DMS 273 treated with DMSO at 0.1 percent for 48 hours (cell line): ENCODE data around the gene MAP2K3.

Experiments used
- DNase-seq: peaks from one replicate; lab custom pipeline; 2025; lab: John Stamatoyannopoulos, UW

The MAP2K3 gene

DNA sequence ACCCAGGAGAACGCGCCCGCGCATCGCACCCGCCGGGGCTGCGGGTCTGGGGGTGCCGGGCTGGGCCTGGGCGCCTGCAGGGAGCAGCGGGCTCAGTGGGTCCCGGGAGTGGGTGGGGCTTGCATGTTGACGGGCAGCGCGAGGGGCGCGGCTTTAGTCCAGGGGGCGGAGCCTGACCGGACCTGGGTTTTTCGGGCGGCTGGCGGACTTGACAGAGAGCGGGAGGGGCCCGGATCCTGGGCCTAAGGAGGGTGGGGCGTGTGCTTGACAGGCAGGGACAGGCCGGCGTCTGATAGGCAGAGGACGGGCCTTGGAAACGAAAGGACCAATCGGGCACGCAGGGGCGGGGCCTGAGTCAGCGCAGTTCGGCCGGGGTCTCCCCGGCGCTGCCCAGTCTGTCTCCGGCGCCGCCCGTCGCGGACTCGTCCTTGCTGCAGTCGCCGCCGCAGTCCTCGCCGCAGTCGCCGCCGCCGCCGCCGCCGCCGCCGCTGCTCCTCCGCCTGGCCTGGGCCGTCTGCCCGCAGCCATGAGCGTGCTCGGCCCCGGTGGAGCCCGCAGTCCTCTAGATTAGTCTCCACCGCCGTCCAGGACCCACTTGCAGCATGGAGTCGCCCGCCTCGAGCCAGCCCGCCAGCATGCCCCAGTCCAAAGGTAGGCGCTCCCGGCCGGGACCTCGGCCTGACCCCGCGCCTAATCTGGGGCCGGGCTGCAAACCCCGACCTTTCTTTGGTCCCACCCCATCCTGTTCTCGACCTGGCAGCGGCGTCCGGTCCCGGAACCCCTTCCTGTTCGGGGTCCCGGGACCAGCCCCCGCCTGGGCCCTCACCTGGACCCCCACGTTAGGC, at the start of gene MAP2K3:
Gene MAP2K3, plus strand, starts transcription at position 393 of the 845 bp plus-strand sequence. Its CDS starts 210 bp downstream, at position 603.
- DNase-seq: peak; percentile 93

- DNase-seq: no peak
These were observed 48.6 kb upstream of the MAP2K3 start for GRCh38 chr17:21235921-21236320.

DNA sequence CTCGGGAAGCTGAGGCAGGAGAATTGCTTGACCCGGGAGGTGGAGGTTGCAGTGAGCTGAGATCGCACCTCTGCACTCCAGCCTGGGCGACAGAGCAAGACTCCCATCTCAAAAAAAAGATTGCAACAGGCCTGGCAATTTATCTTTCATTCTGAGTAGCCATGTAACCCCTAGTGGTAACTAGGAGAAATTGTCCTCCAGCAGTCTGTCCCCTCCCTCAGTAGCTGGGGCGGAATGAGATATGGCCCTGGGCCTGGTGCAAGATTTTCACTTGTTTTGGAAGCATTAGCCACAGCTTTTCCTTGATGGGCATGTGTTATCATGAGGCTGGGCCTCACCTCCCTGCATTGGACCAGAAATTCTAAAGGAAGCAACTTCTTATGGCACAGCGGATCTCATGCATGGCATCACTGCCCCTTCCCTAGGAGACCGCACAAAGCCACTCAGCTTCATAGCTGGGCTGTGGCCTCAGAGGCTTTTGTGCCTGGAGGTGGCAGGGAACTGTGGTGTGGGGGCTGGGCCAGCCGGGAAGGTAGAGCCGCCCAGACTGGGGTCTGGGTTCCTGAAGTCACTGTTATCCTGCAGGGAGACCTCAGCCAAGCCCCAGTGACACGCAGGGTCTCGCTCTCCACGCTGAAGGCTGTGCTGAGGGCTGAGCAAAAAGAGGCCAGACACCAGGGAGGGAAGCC, 44.7 kb upstream of the MAP2K3 start:
- no peak for DNase-seq

GRCh38 chr17:21240369-21241055, 44.0 kb upstream of the MAP2K3 start:
- no peak for DNase-seq

- DNase-seq: no peak
These were observed 42.9 kb upstream of the MAP2K3 start for GRCh38 chr17:21241564-21241963.

GRCh38 chr17:21242026-21242697, 42.3 kb upstream of the MAP2K3 start:
- DNase-seq: no peak

DNA sequence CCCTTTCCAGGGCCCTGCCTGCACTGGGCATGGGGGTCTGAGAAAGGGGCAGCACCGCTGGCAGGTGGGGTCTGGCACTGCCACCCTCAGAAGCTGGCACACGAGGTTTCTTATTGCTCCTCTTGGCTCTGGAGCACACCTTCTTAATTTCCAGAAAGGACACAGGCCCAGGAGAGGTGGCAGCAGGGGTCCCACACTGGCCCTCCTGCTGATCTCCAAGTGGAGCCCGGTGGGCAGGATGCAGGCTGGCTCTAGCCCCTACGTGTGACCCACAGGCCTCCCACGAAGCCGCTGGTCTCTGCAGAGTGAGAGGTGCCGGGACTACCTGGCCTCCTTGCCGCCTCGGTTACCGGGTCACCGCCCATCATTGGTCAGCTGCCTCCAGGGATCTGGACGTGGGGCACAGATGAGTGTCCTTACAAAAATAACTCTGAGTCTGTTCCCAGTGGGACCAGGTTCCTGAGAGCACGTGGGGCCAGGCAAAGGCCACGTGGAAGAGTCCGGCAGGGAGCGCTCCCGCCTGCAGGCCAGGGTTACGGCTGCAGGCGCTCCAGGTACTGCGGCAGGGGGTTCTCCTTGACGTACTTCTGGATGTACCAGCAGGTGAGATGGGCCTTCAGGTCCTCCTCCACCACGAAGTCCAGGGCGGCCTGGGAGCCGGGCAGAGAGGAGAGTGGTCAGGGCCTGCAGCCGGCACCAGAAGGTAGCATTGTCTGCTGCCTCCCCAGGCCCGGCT, 41.6 kb upstream of the MAP2K3 start:
- no peak for DNase-seq

GRCh38 chr17:21243516-21244303, 40.8 kb upstream of the MAP2K3 start:
- no peak for DNase-seq

GRCh38 chr17:21245639-21246084, 38.8 kb upstream of the MAP2K3 start:
- no peak for DNase-seq

- no peak for DNase-seq
These were observed 37.8 kb upstream of the MAP2K3 start for GRCh38 chr17:21246698-21247097.

DNA sequence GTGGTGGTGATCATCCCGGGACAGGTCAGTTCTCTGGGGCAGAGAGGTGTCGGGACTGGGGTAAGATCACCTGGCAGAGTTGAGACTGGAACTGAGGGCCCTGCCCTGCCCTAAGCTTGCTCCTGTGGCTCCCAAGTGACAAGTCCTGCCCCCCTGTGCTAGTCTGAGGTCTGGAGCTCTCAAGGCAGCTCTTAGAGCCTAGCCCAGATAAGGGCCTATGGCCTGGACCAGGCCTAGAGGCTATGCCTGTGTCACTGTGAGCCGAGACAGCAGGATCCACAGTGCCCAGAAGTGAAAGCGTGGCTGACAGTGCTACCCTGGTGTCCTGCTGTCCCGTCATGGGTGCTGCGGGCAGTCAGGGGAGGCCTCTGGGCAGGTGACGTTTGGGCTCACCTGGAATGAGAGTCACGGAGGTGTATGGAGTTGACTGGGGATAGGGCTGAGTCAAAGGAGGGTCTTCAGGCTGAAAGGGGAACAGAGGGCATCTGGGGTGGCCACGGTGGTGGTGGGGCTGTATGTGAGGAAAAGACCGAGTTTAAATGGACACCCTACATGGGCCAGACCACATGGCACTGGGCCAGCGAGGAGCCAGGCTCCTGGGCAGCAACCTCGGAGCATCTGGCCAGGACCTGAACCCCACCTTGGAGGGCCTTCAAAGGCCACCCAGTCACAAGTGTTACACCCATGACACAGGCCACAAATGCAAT, 36.8 kb upstream of the MAP2K3 start:
- DNase-seq: no peak

- DNase-seq: no peak
These were observed 36.0 kb upstream of the MAP2K3 start for GRCh38 chr17:21248500-21248899.

- DNase-seq: no peak
These were observed 35.3 kb upstream of the MAP2K3 start for GRCh38 chr17:21249086-21249795.

DNA sequence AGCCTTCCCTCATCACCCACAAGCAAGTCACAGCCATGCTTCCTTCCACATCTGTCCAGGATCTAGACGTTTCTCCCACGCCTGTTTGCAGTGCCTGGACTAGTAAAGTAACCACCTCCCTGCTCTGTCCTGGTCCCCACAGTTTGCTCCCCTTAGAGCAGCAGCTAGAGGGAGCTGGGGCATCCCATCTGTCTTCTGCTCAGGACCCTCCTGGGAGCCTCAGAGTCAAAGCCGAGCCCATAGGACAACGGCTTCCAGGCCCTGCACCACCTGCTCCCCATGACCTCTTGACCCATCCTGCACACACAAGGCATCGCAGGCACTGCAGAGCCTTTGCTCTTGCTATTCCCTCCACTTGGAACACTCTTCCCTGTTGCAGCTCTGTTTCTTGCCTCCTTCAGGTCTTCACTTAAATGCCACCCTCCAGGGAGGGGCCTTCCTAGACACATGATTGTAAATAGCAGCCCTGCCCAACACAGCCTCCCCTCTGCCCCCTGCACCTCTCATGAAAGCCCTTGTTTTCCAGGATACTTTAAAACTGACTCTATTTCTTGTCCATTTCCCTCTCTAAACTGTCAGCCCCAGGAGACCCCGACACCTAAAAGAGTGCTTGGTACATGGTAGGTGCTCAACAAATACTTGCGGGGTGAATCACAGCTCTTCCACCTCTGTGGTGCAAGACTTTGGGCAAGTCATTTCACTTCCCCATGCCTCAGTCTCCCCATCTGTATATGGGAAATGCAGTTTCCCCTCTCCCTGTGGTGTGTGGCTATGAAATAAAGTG, 34.4 kb upstream of the MAP2K3 start:
- DNase-seq: no peak

GRCh38 chr17:21250854-21251253, 33.7 kb upstream of the MAP2K3 start:
- no peak for DNase-seq

GRCh38 chr17:21251337-21252010, 33.0 kb upstream of the MAP2K3 start:
- no peak for DNase-seq

GRCh38 chr17:21252289-21252795, 32.2 kb upstream of the MAP2K3 start:
- no peak for DNase-seq
